HT-29 (cell line): Measurements from ENCODE around the gene DUSP5. TPM values are rescaled to one million over a fixed set of nuclear protein-coding genes. Genes with fewer than 3 reads are reported as not detected.

Source experiments
- DNase-seq: peaks from one replicate; pipeline ENCODE4 v3.0.0-alpha.2; 2015; ENCODE audit warnings: low spot score
- total RNA-seq: library from RNA; depleted of rRNA; stranded (reverse); fragments of >200 nt; shearing (Covaris generic); gene quantifications from 2 replicates; pipeline ENCODE4 v1.2.3, GENCODE V29; 2014

The DUSP5 gene
- total RNA-seq, 1 experiment from 2014 or later = 31.4 TPM

- no peak for DNase-seq
These were observed 2.2 kb downstream of the DUSP5 start for GRCh38 chr10:110499796-110500514.

- DNase-seq = no peak
These were observed 2.8 kb downstream of the DUSP5 start for GRCh38 chr10:110500515-110500905.

- peak; percentile 90 for DNase-seq
These were observed 3.6 kb downstream of the DUSP5 start for GRCh38 chr10:110501142-110501937.

GRCh38 chr10:110502072-110502845, 4.6 kb downstream of the DUSP5 start:
- no peak for DNase-seq

GRCh38 chr10:110502851-110503301, 5.2 kb downstream of the DUSP5 start:
- no peak for DNase-seq

- no peak for DNase-seq
These were observed 5.9 kb downstream of the DUSP5 start for GRCh38 chr10:110503528-110504110.

- DNase-seq = no peak
These were observed 6.5 kb downstream of the DUSP5 start for GRCh38 chr10:110504111-110504735.

- no peak for DNase-seq
These were observed 7.5 kb downstream of the DUSP5 start for GRCh38 chr10:110505130-110505770.

- DNase-seq = no peak
These were observed 8.7 kb downstream of the DUSP5 start for GRCh38 chr10:110506448-110506847.

- no peak for DNase-seq
These were observed 9.6 kb downstream of the DUSP5 start for GRCh38 chr10:110507346-110507745.

- no peak for DNase-seq
These were observed 10.6 kb downstream of the DUSP5 start for GRCh38 chr10:110508159-110508788.

- DNase-seq = no peak
These were observed 11.3 kb downstream of the DUSP5 start for GRCh38 chr10:110508806-110509544.

GRCh38 chr10:110509560-110509959, 11.9 kb downstream of the DUSP5 start:
- DNase-seq = no peak

GRCh38 chr10:110510086-110510485, 12.4 kb downstream of the DUSP5 start:
- DNase-seq = no peak

- no peak for DNase-seq
These were observed 13.0 kb downstream of the DUSP5 start for GRCh38 chr10:110510730-110511129.

- no peak for DNase-seq
These were observed 14.2 kb downstream of the DUSP5 start for GRCh38 chr10:110511734-110512449.

GRCh38 chr10:110512461-110513187, 14.9 kb downstream of the DUSP5 start:
- DNase-seq = no peak

- no peak for DNase-seq
These were observed 16.2 kb downstream of the DUSP5 start for GRCh38 chr10:110513949-110514348.
